CD4-positive, alpha-beta memory T cell (primary cell): ENCODE measurements around the gene ZNF768. TPM values are rescaled to one million over a fixed set of nuclear protein-coding genes. Genes with fewer than 3 reads are reported as not detected.
A peak's percentile ranks its signal among the peaks of the same experiment; 100 is the strongest.

Experiments used
- CTCF ChIA-PET: fragments of 350-600 bp; sonication (Branson Sonifier 250); formaldehyde crosslinking; loops from one replicate; lab custom pipeline; 2021; ENCODE audit warnings: inconsistent platforms; ENCODE audit not compliant: partially characterized antibody; lab: Charles Lee
- POLR2A ChIA-PET: fragments of 350-600 bp; sonication (Branson Sonifier 250); formaldehyde crosslinking; loops from one replicate; lab custom pipeline; 2021; ENCODE audit not compliant: partially characterized antibody; lab: Charles Lee
- DNase-seq, 5 donors: peaks; one replicate each; pipeline versions ENCODE4 v3.0.0 to v3.0.0-alpha.2; 2020 to 2022; ENCODE audit warnings: mixed read lengths in 1 of 5
- H3K27ac ChIP-seq: one replicate; pipeline ENCODE4 v1.7.0; 2013; ENCODE audit warnings: low read depth, low read length
- H3K27me3 ChIP-seq: 2 replicates; pipeline ENCODE4 v1.7.0; 2013; ENCODE audit warnings: mild to moderate bottlenecking, low read length, moderate library complexity; ENCODE audit not compliant: insufficient read depth
- H3K36me3 ChIP-seq: 2 replicates; pipeline ENCODE4 v1.7.0; 2013; ENCODE audit warnings: mild to moderate bottlenecking, low read length, moderate library complexity; ENCODE audit not compliant: insufficient read depth
- H3K4me1 ChIP-seq: 2 replicates; pipeline ENCODE4 v1.7.0; 2013; ENCODE audit warnings: mild to moderate bottlenecking, low read length, moderate library complexity; ENCODE audit not compliant: insufficient read depth
- H3K4me3 ChIP-seq, 2 donors: one replicate each; pipeline ENCODE4 v1.7.0; 2013; ENCODE audit warnings: low read length in 2 of 2, mild to moderate bottlenecking in 1 of 2
- H3K9me3 ChIP-seq, 2 donors: one replicate each; pipeline ENCODE4 v1.7.0; 2013; ENCODE audit warnings: low read length in 2 of 2, control low read depth in 1 of 2; ENCODE audit not compliant: control insufficient read depth in 1 of 2
- H3K27ac Mint-ChIP-seq, 7 donors: one replicate each; pipeline ENCODE4 v1.8.0; 2020 to 2021; ENCODE audit warnings: mixed read lengths in 7 of 7, mild to moderate bottlenecking in 6 of 7, inconsistent platforms in 3 of 7, moderate library complexity in 3 of 7
- H3K27me3 Mint-ChIP-seq, 2 donors: one replicate each; pipeline ENCODE4 v1.8.0; 2020 to 2021; ENCODE audit warnings: mixed read lengths in 2 of 2
- H3K36me3 Mint-ChIP-seq, 2 donors: one replicate each; pipeline ENCODE4 v1.8.0; 2020 to 2021; ENCODE audit warnings: mixed read lengths in 2 of 2, inconsistent platforms in 1 of 2, mild to moderate bottlenecking in 1 of 2
- H3K4me1 Mint-ChIP-seq, 4 donors: one replicate each; pipeline ENCODE4 v1.8.0; 2020 to 2021; ENCODE audit warnings: mixed read lengths in 4 of 4, mild to moderate bottlenecking in 1 of 4
- H3K4me3 Mint-ChIP-seq, 8 donors: one replicate each; pipeline ENCODE4 v1.8.0; 2020 to 2021; ENCODE audit warnings: mixed read lengths in 8 of 8, mild to moderate bottlenecking in 7 of 8, moderate library complexity in 6 of 8, inconsistent platforms in 3 of 8
- H3K9me3 Mint-ChIP-seq, 8 donors: one replicate each; pipeline ENCODE4 v1.8.0; 2020 to 2021; ENCODE audit warnings: mixed read lengths in 8 of 8, mild to moderate bottlenecking in 5 of 8, inconsistent platforms in 3 of 8, moderate library complexity in 1 of 8
- intact Hi-C: fragments of 100-400 bp; cut with micrococcal nuclease; formaldehyde crosslinking; loops from one replicate; pipeline ENCODE4 v1.15.1; 2023
- polyA plus RNA-seq, 2 donors: library from polyadenylated mRNA; unstranded; fragments of 300-500 nt; fragmentation: Illumina TruSeq; gene quantifications; one replicate each; pipeline ENCODE4 v1.2.3, GENCODE V29; 2021
- total RNA-seq, 2 experiments: library from RNA; stranded (reverse); gene quantifications; one replicate each; pipeline ENCODE4 v1.2.3, GENCODE V29; 2021

The ZNF768 gene
- total and polyA plus RNA-seq, 4 experiments from 2014 or later: 0.69 to 6.1 (median 3.8) TPM

GRCh38 chr16:30569281-30569680 lies 42.9 kb upstream of the ZNF768 start:
- peaks cover 20 to 63% (median 41%) of the 10 kb centered on the region in 4 donors for H3K4me1 Mint-ChIP-seq
- Histone ChIP-seq H3K27me3 (no peaks in the 10 kb centered on the region), H3K36me3 (peaks cover 4% of the 10 kb centered on the region), H3K4me1 (peaks cover 57% of the 10 kb centered on the region), H3K27ac (peak overlapping the region; percentile 77), H3K4me3 (no peak overlapping the region), H3K9me3 (no peaks in the 10 kb centered on the region)
- H3K36me3 Mint-ChIP-seq: peaks cover 0 to 7% of the 10 kb centered on the region in 2 donors
- no peaks in the 10 kb centered on the region for H3K27me3 Mint-ChIP-seq
- DNase-seq: no peak
- POLR2A ChIA-PET: interaction anchor here (1.2 to 4.5 kb wide), 6 partner anchors 11 to 187 kb away, joined by 4 to 78 read pairs (median 10); partner anchors contain the start of genes FBRS, SEPTIN1, ZNF747 and ZNF764
- H3K9me3 Mint-ChIP-seq: no peaks in the 10 kb centered on the region
- peak overlapping the region; percentile 17 to 99 (median 48) for H3K27ac Mint-ChIP-seq
- peak overlapping the region in 5 of 8 donors; percentile 13 to 49 (median 31) for H3K4me3 Mint-ChIP-seq
- intact Hi-C loops: no loop called here
- CTCF ChIA-PET: interaction anchor here (1.9 to 2.1 kb wide), 2 partner anchors 28 to 139 kb away, joined by 5 to 7 read pairs; partner anchors contain the start of gene DCTPP1

GRCh38 chr16:30567991-30568638 lies 41.7 kb upstream of the ZNF768 start:
- peak overlapping the region; percentile 30 for H3K4me3 ChIP-seq
- H3K27ac Mint-ChIP-seq: peak overlapping the region; percentile 96 to 99 (median 99)
- peak; percentile 63 to 83 (median 76) for DNase-seq

GRCh38 chr16:30567160-30567990 lies 41.0 kb upstream of the ZNF768 start:
- peak overlapping the region; percentile 77 for H3K27ac ChIP-seq
- H3K27me3 ChIP-seq: no peaks in the 10 kb centered on the region
- peaks cover 4% of the 10 kb centered on the region for H3K36me3 ChIP-seq
- Mint-ChIP-seq H3K4me1 (peaks cover 20 to 59% (median 36%) of the 10 kb centered on the region in 4 donors), H3K27ac (peak overlapping the region; percentile 96 to 99 (median 99)), H3K9me3 (no peaks in the 10 kb centered on the region), H3K36me3 (peaks cover 0 to 7% of the 10 kb centered on the region in 2 donors), H3K27me3 (no peaks in the 10 kb centered on the region), H3K4me3 (peak overlapping the region in 7 of 8 donors; percentile 83 to 93 (median 87))
- intact Hi-C loops: no loop called here
- peak in 4 of 5 donors; percentile 54 to 88 (median 64) for DNase-seq
- H3K4me3 ChIP-seq: peak overlapping the region in 1 of 2 donors; percentile 4
- H3K4me1 ChIP-seq: peaks cover 52% of the 10 kb centered on the region
- H3K9me3 ChIP-seq: no peaks in the 10 kb centered on the region
- ChIA-PET POLR2A (interaction anchor here (0.7 to 4.5 kb wide), 14 partner anchors 9 to 137 kb away, joined by 3 to 78 read pairs (median 4); partner anchors contain the start of genes DCTPP1, FBRS, PRR14 and ZNF747), CTCF (interaction anchor here (1.1 to 2.4 kb wide), 6 partner anchors 9 to 137 kb away, joined by 3 to 13 read pairs (median 8); partner anchors contain the start of genes DCTPP1, ZNF747 and ZNF764)

More at GRCh38 chr16:30567991-30568638, 41.7 kb upstream of the ZNF768 start:
- H3K36me3 ChIP-seq: peaks cover 4% of the 10 kb centered on the region
- H3K9me3 Mint-ChIP-seq: no peaks in the 10 kb centered on the region
- POLR2A ChIA-PET: interaction anchor here (0.7 to 4.5 kb wide), 16 partner anchors 10 to 186 kb away, joined by 3 to 78 read pairs (median 4); partner anchors contain the start of genes DCTPP1, FBRS, PRR14 and SEPTIN1
- H3K4me1 Mint-ChIP-seq: peaks cover 20 to 59% (median 38%) of the 10 kb centered on the region in 4 donors
- no peaks in the 10 kb centered on the region for H3K9me3 ChIP-seq
- peak overlapping the region; percentile 77 for H3K27ac ChIP-seq
- CTCF ChIA-PET: interaction anchor here (0.7 to 2.4 kb wide), 7 partner anchors 10 to 138 kb away, joined by 3 to 13 read pairs (median 5); partner anchors contain the start of genes DCTPP1, ZNF747 and ZNF764
- H3K4me3 Mint-ChIP-seq: peak overlapping the region; percentile 82 to 93 (median 86)
- intact Hi-C loops: no loop called here
- H3K4me1 ChIP-seq: peaks cover 57% of the 10 kb centered on the region
- H3K27me3 Mint-ChIP-seq: no peaks in the 10 kb centered on the region
- peaks cover 0 to 7% of the 10 kb centered on the region in 2 donors for H3K36me3 Mint-ChIP-seq
- H3K27me3 ChIP-seq: no peaks in the 10 kb centered on the region

- H3K36me3 Mint-ChIP-seq: peaks cover 0 to 2% of the 10 kb centered on the region in 2 donors
- Histone ChIP-seq H3K27me3 (no peaks in the 10 kb centered on the region), H3K4me3 (no peak overlapping the region), H3K36me3 (peaks cover 4% of the 10 kb centered on the region), H3K4me1 (peaks cover 54% of the 10 kb centered on the region), H3K9me3 (no peaks in the 10 kb centered on the region), H3K27ac (peak overlapping the region; percentile 77)
- POLR2A ChIA-PET: interaction anchor here (1.0 to 4.5 kb wide), 6 partner anchors 9 to 92 kb away, joined by 3 to 78 read pairs (median 5); partner anchors contain the start of genes FBRS, ZNF747, ZNF764 and ZNF785
- H3K4me1 Mint-ChIP-seq: peaks cover 16 to 52% (median 33%) of the 10 kb centered on the region in 4 donors
- H3K27ac Mint-ChIP-seq: peak overlapping the region; percentile 36 to 99 (median 96)
- intact Hi-C loops: no loop called here
- H3K9me3 Mint-ChIP-seq: no peaks in the 10 kb centered on the region
- H3K27me3 Mint-ChIP-seq: no peaks in the 10 kb centered on the region
- no peak for DNase-seq
- peak overlapping the region in 1 of 8 donors; percentile 39 for H3K4me3 Mint-ChIP-seq
- CTCF ChIA-PET: interaction anchor here (1.0 to 2.4 kb wide), 5 partner anchors 8 to 137 kb away, joined by 3 to 13 read pairs (median 4); partner anchors contain the start of genes DCTPP1 and ZNF747
These were observed 40.2 kb upstream of the ZNF768 start for GRCh38 chr16:30566531-30566930.

GRCh38 chr16:30565984-30566383 lies 39.6 kb upstream of the ZNF768 start:
- peaks cover 4% of the 10 kb centered on the region for H3K36me3 ChIP-seq
- H3K36me3 Mint-ChIP-seq: peaks cover 0 to 2% of the 10 kb centered on the region in 2 donors
- peaks cover 57% of the 10 kb centered on the region for H3K4me1 ChIP-seq
- DNase-seq: no peak
- H3K4me3 Mint-ChIP-seq: no peak overlapping the region
- no peak overlapping the region for H3K4me3 ChIP-seq
- H3K9me3 ChIP-seq: no peaks in the 10 kb centered on the region
- H3K27me3 Mint-ChIP-seq: no peaks in the 10 kb centered on the region
- H3K9me3 Mint-ChIP-seq: no peaks in the 10 kb centered on the region
- H3K27ac ChIP-seq: no peak overlapping the region
- peak overlapping the region in 4 of 7 donors; percentile 80 to 98 (median 93) for H3K27ac Mint-ChIP-seq
- CTCF ChIA-PET: interaction anchor here (1.0 to 2.2 kb wide), 3 partner anchors 7 to 136 kb away, joined by 3 to 9 read pairs (median 4); partner anchors contain the start of gene DCTPP1
- POLR2A ChIA-PET: interaction anchor here (0.9 to 4.5 kb wide), 6 partner anchors 8 to 93 kb away, joined by 3 to 78 read pairs (median 5); partner anchors contain the start of genes FBRS, ZNF747, ZNF764 and ZNF785
- H3K4me1 Mint-ChIP-seq: peaks cover 19 to 53% (median 36%) of the 10 kb centered on the region in 4 donors
- H3K27me3 ChIP-seq: no peaks in the 10 kb centered on the region
- intact Hi-C loops: no loop called here

GRCh38 chr16:30565526-30565925 lies 39.2 kb upstream of the ZNF768 start:
- Histone ChIP-seq H3K27ac (no peak overlapping the region), H3K36me3 (peaks cover 4% of the 10 kb centered on the region), H3K9me3 (no peaks in the 10 kb centered on the region), H3K27me3 (no peaks in the 10 kb centered on the region), H3K4me3 (no peak overlapping the region), H3K4me1 (peaks cover 55% of the 10 kb centered on the region)
- Mint-ChIP-seq H3K27ac (peak overlapping the region in 6 of 7 donors; percentile 38 to 96 (median 64)), H3K4me1 (peaks cover 19 to 53% (median 36%) of the 10 kb centered on the region in 4 donors), H3K9me3 (no peaks in the 10 kb centered on the region), H3K27me3 (no peaks in the 10 kb centered on the region), H3K36me3 (peaks cover 0 to 2% of the 10 kb centered on the region in 2 donors), H3K4me3 (no peak overlapping the region)
- CTCF ChIA-PET: interaction anchor here (1.0 to 2.2 kb wide), 2 partner anchors 9 to 136 kb away, joined by 4 to 9 read pairs; partner anchors contain the start of gene DCTPP1
- DNase-seq: no peak
- intact Hi-C loops: no loop called here
- POLR2A ChIA-PET: interaction anchor here (0.6 to 4.5 kb wide), 7 partner anchors 8 to 93 kb away, joined by 3 to 78 read pairs (median 5); partner anchors contain the start of genes FBRS, PRR14, ZNF747 and ZNF764
